A673 (cell line): ENCODE measurements around the gene TTLL5.

Experiments used
- EZH2 ChIP-seq: fragments of 200-600 bp; sonication (generic); IDR thresholded peaks from 2 replicates; pipeline ENCODE4 v1.6.1; 2017; ENCODE audit warnings: borderline replicate concordance, low read depth, mild to moderate bottlenecking, mixed read lengths, antibody characterized with exemption, low read length; ENCODE audit not compliant: poor library complexity, severe bottlenecking
- TF ChIP-seq, protein P1 (sequence below): fragments of 300-800, 200-600 bp; sonication (generic); conservative IDR thresholded peaks from 2 replicates; pipeline ENCODE4 v1.5.1; 2017; ENCODE audit warnings: low read depth, mild to moderate bottlenecking, antibody characterized with exemption, low read length, moderate library complexity, mixed read lengths

DNA sequence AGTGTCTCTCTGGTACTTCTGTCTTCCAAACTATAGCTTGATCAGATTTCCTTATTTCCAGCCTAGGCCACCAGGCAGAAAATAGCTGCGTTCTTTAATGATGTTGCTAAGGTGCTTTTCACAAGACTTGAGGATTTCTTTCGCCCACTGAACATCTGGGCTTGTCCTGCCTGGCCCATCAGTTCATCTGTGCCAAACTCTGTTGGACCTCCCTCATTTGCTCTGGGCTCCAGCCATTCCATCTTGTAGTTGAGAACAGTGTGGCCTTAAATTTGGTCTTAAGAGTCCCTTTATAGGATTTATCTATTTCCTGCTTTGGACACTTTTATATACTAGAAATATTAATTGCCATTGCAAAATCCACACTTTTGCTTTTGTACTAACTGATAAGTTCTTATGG lies 109.6 kb downstream of the TTLL5 start:
- TF ChIP-seq, protein P1, sequence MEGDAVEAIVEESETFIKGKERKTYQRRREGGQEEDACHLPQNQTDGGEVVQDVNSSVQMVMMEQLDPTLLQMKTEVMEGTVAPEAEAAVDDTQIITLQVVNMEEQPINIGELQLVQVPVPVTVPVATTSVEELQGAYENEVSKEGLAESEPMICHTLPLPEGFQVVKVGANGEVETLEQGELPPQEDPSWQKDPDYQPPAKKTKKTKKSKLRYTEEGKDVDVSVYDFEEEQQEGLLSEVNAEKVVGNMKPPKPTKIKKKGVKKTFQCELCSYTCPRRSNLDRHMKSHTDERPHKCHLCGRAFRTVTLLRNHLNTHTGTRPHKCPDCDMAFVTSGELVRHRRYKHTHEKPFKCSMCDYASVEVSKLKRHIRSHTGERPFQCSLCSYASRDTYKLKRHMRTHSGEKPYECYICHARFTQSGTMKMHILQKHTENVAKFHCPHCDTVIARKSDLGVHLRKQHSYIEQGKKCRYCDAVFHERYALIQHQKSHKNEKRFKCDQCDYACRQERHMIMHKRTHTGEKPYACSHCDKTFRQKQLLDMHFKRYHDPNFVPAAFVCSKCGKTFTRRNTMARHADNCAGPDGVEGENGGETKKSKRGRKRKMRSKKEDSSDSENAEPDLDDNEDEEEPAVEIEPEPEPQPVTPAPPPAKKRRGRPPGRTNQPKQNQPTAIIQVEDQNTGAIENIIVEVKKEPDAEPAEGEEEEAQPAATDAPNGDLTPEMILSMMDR = no peak
- no peak for TF ChIP-seq EZH2
